PC-9 (cell line): ENCODE measurements around the gene HMGXB4.

Experiments
- EZH2 ChIP-seq: fragments of 200-600 bp; sonication (generic); IDR thresholded peaks from 2 replicates; pipeline ENCODE4 v1.8.0; 2017; ENCODE audit warnings: antibody characterized with exemption, low read depth
- TF ChIP-seq, protein P1 (sequence below): fragments of 200-600 bp; sonication (generic); conservative IDR thresholded peaks from 2 replicates; pipeline ENCODE4 v1.6.1; 2017; ENCODE audit warnings: mixed run types, antibody characterized with exemption, mild to moderate bottlenecking, moderate library complexity

DNA sequence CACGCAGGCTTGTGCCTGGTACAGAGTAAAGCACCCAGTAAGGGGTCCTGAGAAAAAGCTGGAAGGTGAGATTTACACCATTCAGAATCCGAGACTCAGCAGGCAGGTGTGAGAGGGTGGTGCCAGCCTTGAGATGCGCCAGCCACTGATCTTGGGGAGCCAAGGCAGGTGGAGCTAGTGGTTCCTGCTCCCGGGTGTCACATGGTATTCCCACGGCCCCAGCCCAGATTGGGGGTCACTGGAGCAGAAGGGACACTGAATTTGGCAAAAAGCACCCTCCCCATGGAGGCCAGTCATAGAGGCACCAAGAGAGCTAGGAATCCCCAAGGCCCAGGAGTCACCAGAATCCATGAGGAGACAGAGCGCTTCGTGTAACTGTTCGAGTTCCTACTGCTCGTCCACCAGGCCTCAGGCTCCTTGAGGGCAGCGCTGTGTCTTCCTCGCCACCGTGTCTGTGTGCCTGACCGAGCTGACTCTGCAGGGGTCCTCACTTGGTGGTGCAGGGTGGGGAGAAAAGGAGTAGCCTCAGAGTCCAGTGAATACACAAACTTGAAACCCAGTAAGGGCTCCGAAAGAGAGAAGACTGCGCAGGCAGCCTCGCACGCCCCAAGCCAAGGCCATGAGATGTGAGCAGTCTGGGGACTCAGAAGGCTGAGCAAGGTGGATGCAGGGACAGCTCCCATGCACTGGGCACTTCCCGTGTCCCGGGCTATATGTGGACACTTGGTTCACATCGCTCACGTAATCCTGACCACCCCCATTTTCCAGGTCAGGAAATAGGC lies 70.6 kb downstream of the HMGXB4 start:
- TF ChIP-seq, protein P1, sequence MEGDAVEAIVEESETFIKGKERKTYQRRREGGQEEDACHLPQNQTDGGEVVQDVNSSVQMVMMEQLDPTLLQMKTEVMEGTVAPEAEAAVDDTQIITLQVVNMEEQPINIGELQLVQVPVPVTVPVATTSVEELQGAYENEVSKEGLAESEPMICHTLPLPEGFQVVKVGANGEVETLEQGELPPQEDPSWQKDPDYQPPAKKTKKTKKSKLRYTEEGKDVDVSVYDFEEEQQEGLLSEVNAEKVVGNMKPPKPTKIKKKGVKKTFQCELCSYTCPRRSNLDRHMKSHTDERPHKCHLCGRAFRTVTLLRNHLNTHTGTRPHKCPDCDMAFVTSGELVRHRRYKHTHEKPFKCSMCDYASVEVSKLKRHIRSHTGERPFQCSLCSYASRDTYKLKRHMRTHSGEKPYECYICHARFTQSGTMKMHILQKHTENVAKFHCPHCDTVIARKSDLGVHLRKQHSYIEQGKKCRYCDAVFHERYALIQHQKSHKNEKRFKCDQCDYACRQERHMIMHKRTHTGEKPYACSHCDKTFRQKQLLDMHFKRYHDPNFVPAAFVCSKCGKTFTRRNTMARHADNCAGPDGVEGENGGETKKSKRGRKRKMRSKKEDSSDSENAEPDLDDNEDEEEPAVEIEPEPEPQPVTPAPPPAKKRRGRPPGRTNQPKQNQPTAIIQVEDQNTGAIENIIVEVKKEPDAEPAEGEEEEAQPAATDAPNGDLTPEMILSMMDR: no peak
- no peak for TF ChIP-seq EZH2
